Loucy (cell line): ENCODE data around the gene SCAMP1.
"Not testable (repeated sequence)": the region's sequence is repeated elsewhere in the genome, so short reads cannot be mapped to it uniquely, and the experiment has no call there.

Experiments
- H2AFZ ChIP-seq: fragments of 200-600 bp; sonication (generic); 2 replicates; pipeline ENCODE4 v1.6.0; 2016; ENCODE audit warnings: antibody characterized with exemption, mild to moderate bottlenecking, low read length, moderate library complexity
- H3F3A ChIP-seq: fragments of 200-600 bp; 2 replicates; pipeline ENCODE4 v1.6.0; 2016; ENCODE audit warnings: antibody characterized with exemption, low read depth, mild to moderate bottlenecking
- H3K27me3 ChIP-seq: fragments of 200-600 bp; sonication (generic); 2 replicates; pipeline ENCODE4 v1.6.1; 2014; ENCODE audit warnings: low read length, mild to moderate bottlenecking; ENCODE audit not compliant: insufficient read depth, poor library complexity, severe bottlenecking
- H3K36me3 ChIP-seq: fragments of 200-600 bp; sonication (generic); 2 replicates; pipeline ENCODE4 v1.6.1; 2016; ENCODE audit warnings: low read length; ENCODE audit not compliant: insufficient read depth
- H3K4me1 ChIP-seq: fragments of 200-600 bp; sonication (generic); 2 replicates; pipeline ENCODE4 v1.5.1; 2014; ENCODE audit warnings: low read length, mild to moderate bottlenecking; ENCODE audit not compliant: insufficient read depth, poor library complexity, severe bottlenecking
- H3K4me2 ChIP-seq: fragments of 200-600 bp; sonication (generic); 2 replicates; pipeline ENCODE4 v1.6.0; 2014; ENCODE audit warnings: antibody characterized with exemption, low read length, low read depth, mild to moderate bottlenecking; ENCODE audit not compliant: poor library complexity, severe bottlenecking
- H3K4me3 ChIP-seq: fragments of 200-600 bp; sonication (generic); 2 replicates; pipeline ENCODE4 v1.5.1; 2014; ENCODE audit warnings: low read length, mild to moderate bottlenecking, mixed read lengths; ENCODE audit not compliant: poor library complexity, severe bottlenecking
- H3K79me2 ChIP-seq: fragments of 200-600 bp; sonication (generic); 2 replicates; pipeline ENCODE4 v1.6.1; 2014; ENCODE audit warnings: low read length; ENCODE audit not compliant: insufficient read depth
- H3K9ac ChIP-seq: fragments of 200-600 bp; sonication (generic); 2 replicates; pipeline ENCODE4 v1.6.0; 2014; ENCODE audit warnings: mild to moderate bottlenecking, low read depth, low read length, moderate library complexity; ENCODE audit not compliant: poor library complexity, severe bottlenecking
- H3K9me2 ChIP-seq: fragments of 200-600 bp; sonication (generic); replicated peaks from 2 replicates; pipeline ENCODE4 v1.6.1; 2016; ENCODE audit warnings: low read depth, low read length, mixed read lengths
- H3K9me3 ChIP-seq: fragments of 200-600 bp; sonication (generic); 2 replicates; pipeline ENCODE4 v1.6.1; 2014; ENCODE audit warnings: mild to moderate bottlenecking, antibody characterized with exemption, low read length, low read depth; ENCODE audit not compliant: insufficient read depth
- H4K20me1 ChIP-seq: fragments of 200-600 bp; sonication (generic); 2 replicates; pipeline ENCODE4 v1.6.0; 2014; ENCODE audit warnings: antibody characterized with exemption, low read length, mild to moderate bottlenecking; ENCODE audit not compliant: insufficient read depth, poor library complexity, severe bottlenecking
- EZH2phosphoT487 ChIP-seq: fragments of 200-600 bp; IDR thresholded peaks from 2 replicates; pipeline ENCODE4 v1.6.1; 2018; ENCODE audit warnings: antibody characterized with exemption, mild to moderate bottlenecking, moderate library complexity, borderline replicate concordance
- TF ChIP-seq, protein P1 (sequence below): fragments of 200-600 bp; sonication (generic); conservative IDR thresholded peaks from 2 replicates; pipeline ENCODE4 v1.5.1; 2014; ENCODE audit warnings: mild to moderate bottlenecking, antibody characterized with exemption, low read length

Gene SCAMP1

GRCh38 chr5:78377056-78377717 is 16.8 kb downstream of the SCAMP1 start:
- H3K79me2 ChIP-seq = peaks cover 39% of the 10 kb centered on the region; the same call in 1 of the 2 replicates

GRCh38 chr5:78377718-78378105 is 17.3 kb downstream of the SCAMP1 start:
- Histone ChIP-seq H3K27me3 (no peaks in the 10 kb centered on the region), H3K4me2 (no peak overlapping the region), H3K4me3 (no peak overlapping the region), H3K9ac (no peak overlapping the region), H3K79me2 (peaks cover 40% of the 10 kb centered on the region; the same call in 1 of the 2 replicates), H3K36me3 (no peaks in the 10 kb centered on the region), H3K9me3 (no peaks in the 10 kb centered on the region), H3K9me2 (no peaks in the 10 kb centered on the region), H2AFZ (no peak overlapping the region), H3K4me1 (no peaks in the 10 kb centered on the region), H3F3A (no peaks in the 10 kb centered on the region), H4K20me1 (peaks cover 4% of the 10 kb centered on the region)
- TF ChIP-seq EZH2phosphoT487 = no peak
- TF ChIP-seq, protein P1, sequence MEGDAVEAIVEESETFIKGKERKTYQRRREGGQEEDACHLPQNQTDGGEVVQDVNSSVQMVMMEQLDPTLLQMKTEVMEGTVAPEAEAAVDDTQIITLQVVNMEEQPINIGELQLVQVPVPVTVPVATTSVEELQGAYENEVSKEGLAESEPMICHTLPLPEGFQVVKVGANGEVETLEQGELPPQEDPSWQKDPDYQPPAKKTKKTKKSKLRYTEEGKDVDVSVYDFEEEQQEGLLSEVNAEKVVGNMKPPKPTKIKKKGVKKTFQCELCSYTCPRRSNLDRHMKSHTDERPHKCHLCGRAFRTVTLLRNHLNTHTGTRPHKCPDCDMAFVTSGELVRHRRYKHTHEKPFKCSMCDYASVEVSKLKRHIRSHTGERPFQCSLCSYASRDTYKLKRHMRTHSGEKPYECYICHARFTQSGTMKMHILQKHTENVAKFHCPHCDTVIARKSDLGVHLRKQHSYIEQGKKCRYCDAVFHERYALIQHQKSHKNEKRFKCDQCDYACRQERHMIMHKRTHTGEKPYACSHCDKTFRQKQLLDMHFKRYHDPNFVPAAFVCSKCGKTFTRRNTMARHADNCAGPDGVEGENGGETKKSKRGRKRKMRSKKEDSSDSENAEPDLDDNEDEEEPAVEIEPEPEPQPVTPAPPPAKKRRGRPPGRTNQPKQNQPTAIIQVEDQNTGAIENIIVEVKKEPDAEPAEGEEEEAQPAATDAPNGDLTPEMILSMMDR = no peak

More at GRCh38 chr5:78377056-78377717, 16.8 kb downstream of the SCAMP1 start:
- Histone ChIP-seq H3K9me3 (no peaks in the 10 kb centered on the region), H3K36me3 (no peaks in the 10 kb centered on the region), H4K20me1 (peaks cover 7% of the 10 kb centered on the region), H3K27me3 (no peaks in the 10 kb centered on the region), H3K4me3 (no peak overlapping the region), H3K4me1 (no peaks in the 10 kb centered on the region), H2AFZ (no peak overlapping the region), H3F3A (no peaks in the 10 kb centered on the region), H3K9ac (no peak overlapping the region), H3K9me2 (no peaks in the 10 kb centered on the region), H3K4me2 (no peak overlapping the region)
- no peak for TF ChIP-seq EZH2phosphoT487
- TF ChIP-seq, protein P1 = no peak

DNA sequence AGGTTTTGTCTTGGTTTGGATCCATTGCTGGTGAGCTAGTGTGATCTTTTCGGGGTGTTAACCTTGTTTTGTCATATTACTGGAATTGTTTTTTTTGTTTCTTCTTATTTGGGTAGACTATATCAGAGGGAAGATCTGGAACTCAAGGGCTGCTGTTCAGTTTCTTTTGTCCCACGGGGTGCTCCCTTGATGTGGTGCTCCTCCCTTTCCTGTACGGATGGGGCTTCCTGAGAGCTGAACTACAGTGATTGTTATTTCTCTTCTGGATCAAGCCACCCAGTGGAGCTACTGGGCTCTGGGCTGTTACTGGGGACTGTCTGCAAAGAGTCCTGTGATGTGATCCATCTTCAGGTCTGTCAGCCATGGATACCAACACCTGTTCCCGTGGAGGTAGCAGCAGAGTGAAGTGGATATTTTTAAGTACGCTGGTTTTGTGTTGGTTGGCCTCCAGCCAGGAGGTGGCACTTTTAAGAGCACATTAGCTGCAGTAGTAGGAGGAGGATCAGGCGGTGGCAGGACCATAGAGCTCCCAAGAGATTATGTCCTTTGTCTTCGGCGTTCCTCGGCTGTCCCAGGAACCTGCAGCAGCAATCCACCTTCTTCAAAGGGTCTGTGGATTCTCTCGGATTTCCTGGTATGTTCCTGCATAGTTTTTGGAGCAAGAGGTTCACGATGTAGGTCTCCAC is 27.2 kb downstream of the SCAMP1 start:
- no peak for TF ChIP-seq EZH2phosphoT487
- TF ChIP-seq, protein P1 = no peak
- H3K79me2 ChIP-seq = peaks cover 40% of the 10 kb centered on the region
- H2AFZ ChIP-seq = no peak overlapping the region

GRCh38 chr5:78391357-78391756 is 30.9 kb downstream of the SCAMP1 start:
- H3K4me1 ChIP-seq, H4K20me1 ChIP-seq, H3K4me2 ChIP-seq: not testable (repeated sequence)

More for the DNA sequence above, 27.2 kb downstream of the SCAMP1 start:
- H3K4me2 ChIP-seq = no peak overlapping the region
- H3F3A ChIP-seq = no peaks in the 10 kb centered on the region
- H3K4me1 ChIP-seq = no peaks in the 10 kb centered on the region
- H3K36me3 ChIP-seq = peaks cover 12% of the 10 kb centered on the region
- H4K20me1 ChIP-seq = no peaks in the 10 kb centered on the region
- no peaks in the 10 kb centered on the region for H3K9me2 ChIP-seq
- H3K9ac ChIP-seq = no peak overlapping the region
- no peak overlapping the region for H3K4me3 ChIP-seq
- no peaks in the 10 kb centered on the region; the same call in 1 of the 2 replicates for H3K9me3 ChIP-seq
- no peaks in the 10 kb centered on the region for H3K27me3 ChIP-seq

More at GRCh38 chr5:78391357-78391756, 30.9 kb downstream of the SCAMP1 start:
- not testable (repeated sequence) for H2AFZ ChIP-seq, H3K27me3 ChIP-seq, H3K9ac ChIP-seq, H3K9me2 ChIP-seq, H3K9me3 ChIP-seq, H3F3A ChIP-seq, H3K4me3 ChIP-seq
- Histone ChIP-seq H3K36me3 (peaks cover 19% of the 10 kb centered on the region), H3K79me2 (peaks cover 40% of the 10 kb centered on the region)
